Thymus (tissue), 11 donors: ENCODE data around the gene MLLT6. TPM values are rescaled to one million over a fixed set of nuclear protein-coding genes. Genes with fewer than 3 reads are reported as not detected.

ENCODE experiments used
- DNase-seq, 9 donors: peaks; one replicate each; pipeline ENCODE4 v3.0.0-alpha.2; 2013; ENCODE audit warnings: low spot score in 9 of 9, low read depth in 6 of 9, missing footprints in 1 of 9
- H3K27ac ChIP-seq, 2 donors: one replicate each; pipeline ENCODE4 v1.5.1; 2013; ENCODE audit warnings: control low read depth in 1 of 2, low read depth in 1 of 2, low read length in 1 of 2, mild to moderate bottlenecking in 1 of 2, moderate library complexity in 1 of 2
- H3K27me3 ChIP-seq, 2 donors: one replicate each; pipeline ENCODE4 v1.5.1; 2013; ENCODE audit warnings: low read length in 1 of 2; ENCODE audit not compliant: control insufficient read depth in 2 of 2, insufficient read depth in 1 of 2
- H3K36me3 ChIP-seq, 2 donors: one replicate each; pipeline ENCODE4 v1.5.1; 2013; ENCODE audit warnings: low read length in 1 of 2, mild to moderate bottlenecking in 1 of 2, moderate library complexity in 1 of 2; ENCODE audit not compliant: control insufficient read depth in 2 of 2, insufficient read depth in 2 of 2
- H3K4me1 ChIP-seq, 2 donors: one replicate each; pipeline ENCODE4 v1.5.1; 2013; ENCODE audit warnings: low read length in 2 of 2; ENCODE audit not compliant: control insufficient read depth in 2 of 2, insufficient read depth in 2 of 2
- H3K4me3 ChIP-seq, 2 donors: one replicate each; pipeline ENCODE4 v1.5.1; 2013; ENCODE audit warnings: low read length in 2 of 2, control low read depth in 1 of 2, mild to moderate bottlenecking in 1 of 2
- H3K9me3 ChIP-seq, 2 donors: one replicate each; pipeline ENCODE4 v1.5.1; 2013; ENCODE audit warnings: low read length in 1 of 2, mild to moderate bottlenecking in 1 of 2; ENCODE audit not compliant: control insufficient read depth in 2 of 2, insufficient read depth in 1 of 2
- WGBS: extraction: QIAGEN DNeasy Blood & Tissue Kit; methylation state at CpG from one replicate; pipeline ENCODE4 v1.1.7; 2013; 5-methylcytosine and 5-hydroxymethylcytosine counted together
- polyA plus RNA-seq: library from polyadenylated mRNA; stranded (reverse); fragments of 200-250 nt; gene quantifications from one replicate; pipeline ENCODE4 v1.2.3, GENCODE V29; 2013
- total RNA-seq: library from RNA; stranded (reverse); fragments of 120-200 nt; gene quantifications from one replicate; pipeline ENCODE4 v1.2.4, GENCODE V29; 2013
- donor health status: healthy.

MLLT6 gene
- total and polyA plus RNA-seq, 2 donors: 37.3 to 124 TPM

DNA sequence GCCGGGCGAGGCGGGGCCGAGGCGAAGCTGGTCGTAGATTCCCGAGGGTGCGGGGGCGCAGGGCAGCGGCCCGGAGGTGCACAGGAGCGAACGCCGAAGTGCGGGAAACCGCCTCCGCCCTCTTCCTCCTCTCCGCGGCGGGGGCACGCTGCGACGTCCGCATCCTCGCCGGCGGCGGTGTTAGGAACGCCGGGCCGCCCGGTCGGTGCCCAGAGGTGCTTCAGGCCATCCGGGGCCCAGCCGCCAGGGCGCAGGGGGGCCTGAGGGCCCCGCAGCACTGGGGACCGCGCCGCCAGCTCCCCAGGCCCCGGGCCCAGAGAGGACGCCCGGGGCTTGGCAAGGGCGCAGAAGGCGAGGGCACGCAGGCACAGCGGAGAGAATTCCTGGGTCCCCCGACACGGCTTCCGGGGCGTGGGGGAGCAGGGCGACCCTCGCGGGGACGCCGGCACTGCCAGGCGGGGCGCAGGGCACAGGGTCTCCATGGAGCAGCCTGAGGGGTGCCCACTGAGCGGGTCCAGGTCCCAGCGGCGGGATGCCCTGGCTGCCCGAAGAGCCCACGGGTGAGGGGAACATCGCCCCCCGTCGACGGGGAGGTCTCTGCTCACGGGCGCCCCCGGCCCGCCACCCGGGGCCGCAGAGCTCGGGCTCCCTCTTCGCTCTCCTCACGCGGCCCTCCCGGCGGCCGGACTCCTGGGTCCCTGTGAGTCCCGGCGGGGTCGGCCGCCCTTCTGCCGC lies 30.9 kb upstream of the MLLT6 start:
- Histone ChIP-seq H3K27ac (peak overlapping the region in 1 of 2 donors; percentile 42), H3K36me3 (no peaks in the 10 kb centered on the region), H3K4me1 (peaks cover 7 to 26% of the 10 kb centered on the region in 2 donors), H3K9me3 (no peaks in the 10 kb centered on the region), H3K4me3 (peak overlapping the region; percentile 33 to 78), H3K27me3 (peaks cover 64 to 81% of the 10 kb centered on the region in 2 donors)
- 1% methylated on average over 85 of the region's 85 CpGs for WGBS
- peak in 2 of 9 donors; percentile 31 to 58 for DNase-seq

DNA sequence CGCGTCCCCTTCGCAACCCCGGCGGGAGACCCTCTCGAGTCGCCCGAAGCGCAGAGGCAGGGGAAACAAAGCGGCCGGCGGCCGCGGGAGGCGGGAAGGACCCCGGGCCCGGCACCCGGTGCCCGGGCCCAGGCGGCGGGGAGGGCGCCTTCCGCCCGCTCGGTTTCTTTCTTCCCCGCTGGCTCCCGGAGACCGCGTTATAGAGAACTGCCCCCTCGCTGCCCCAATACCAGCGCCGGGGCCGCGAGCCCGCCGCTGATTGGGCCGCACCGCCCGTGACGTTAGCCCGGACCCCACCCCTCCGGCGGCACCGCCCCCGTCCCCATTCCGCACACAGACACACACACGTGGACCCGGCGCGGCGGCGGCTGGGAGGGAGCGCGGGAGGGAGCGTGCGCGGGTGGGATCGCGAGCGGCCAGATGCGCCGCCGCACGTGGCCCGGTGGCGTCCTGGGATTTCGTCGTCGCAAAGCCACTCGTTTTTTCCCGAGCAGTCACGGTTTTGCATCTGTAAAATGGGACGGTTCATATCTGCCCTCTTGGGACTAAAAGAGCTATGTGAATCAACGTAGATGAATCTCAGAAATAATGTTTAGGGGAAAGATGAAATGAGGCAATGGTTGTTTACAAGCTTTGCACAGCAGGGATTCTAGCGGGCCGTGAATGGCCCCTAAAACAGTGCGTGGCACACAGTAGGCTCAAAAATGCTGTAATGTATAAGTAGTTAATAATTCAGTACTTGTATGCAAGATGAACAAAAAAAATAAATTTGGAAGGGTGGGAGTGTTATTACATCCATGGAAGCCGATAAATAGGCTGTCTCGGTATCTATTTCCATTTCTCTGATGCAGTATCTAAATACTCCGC lies 30.1 kb upstream of the MLLT6 start, which contains the start of gene EPOP:
Gene EPOP (minus strand): TSS at position 209 of the 867 bp plus-strand sequence. CDS start 462 bp downstream, outside the sequence.
- peaks cover 59 to 73% of the 10 kb centered on the region in 2 donors for H3K27me3 ChIP-seq

DNA sequence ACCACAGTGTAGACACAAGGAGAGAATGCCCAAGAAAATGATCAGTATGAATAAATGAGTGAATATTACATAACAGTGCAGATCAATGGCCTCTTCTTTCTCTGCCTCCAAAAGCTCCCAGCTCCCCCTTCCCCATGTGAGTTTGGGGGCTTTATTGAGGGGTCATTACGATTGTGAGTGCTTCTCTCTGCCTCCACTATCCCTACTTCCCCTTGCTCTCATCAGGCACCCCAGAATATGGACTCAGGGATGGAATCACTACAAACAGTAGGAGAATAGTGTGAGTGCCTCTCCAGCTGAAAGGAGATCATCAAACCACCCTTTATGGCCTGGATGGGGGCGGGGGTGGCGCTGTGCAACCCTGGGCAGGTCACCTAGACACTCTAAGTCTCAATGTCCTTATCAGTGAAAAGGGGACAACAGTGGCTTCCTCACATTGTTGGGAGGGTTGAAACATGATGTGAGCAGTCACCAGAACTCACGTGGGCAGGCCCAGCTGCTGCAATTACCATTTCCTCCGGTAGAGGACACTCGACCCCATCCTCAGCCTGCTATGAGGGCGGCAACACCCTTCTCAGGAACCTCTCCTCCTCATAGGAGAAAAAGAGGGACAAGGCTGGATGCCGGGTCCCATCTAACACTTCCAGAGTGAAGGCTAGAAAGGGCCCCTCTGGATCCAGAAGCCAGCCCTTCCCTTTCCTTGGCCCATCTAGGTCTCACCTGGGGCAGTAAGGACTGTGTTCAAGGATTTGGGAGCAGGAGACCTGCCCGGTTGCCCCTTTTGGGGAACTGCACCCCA lies 28.2 kb upstream of the MLLT6 start:
- DNase-seq: peak in 8 of 9 donors; percentile 56 to 85 (median 74)
- peaks cover 43 to 54% of the 10 kb centered on the region in 2 donors for H3K27me3 ChIP-seq
- WGBS: 16% methylated on average over 9 of the region's 9 CpGs
- peaks cover 7 to 19% of the 10 kb centered on the region in 2 donors for H3K4me1 ChIP-seq
- H3K36me3 ChIP-seq: no peaks in the 10 kb centered on the region
- H3K27ac ChIP-seq: no peak overlapping the region
- H3K9me3 ChIP-seq: no peaks in the 10 kb centered on the region
- H3K4me3 ChIP-seq: no peak overlapping the region

More for the DNA sequence above, 30.1 kb upstream of the MLLT6 start, which contains the start of gene EPOP:
- no peaks in the 10 kb centered on the region for H3K36me3 ChIP-seq
- H3K27ac ChIP-seq: peak within 1 kb of the TSS in 1 of 2 donors; percentile 42
- peak in 8 of 9 donors; percentile 54 to 89 (median 73) for DNase-seq
- H3K4me1 ChIP-seq: peaks cover 7 to 26% of the 10 kb centered on the region in 2 donors
- H3K9me3 ChIP-seq: no peaks in the 10 kb centered on the region
- 4% methylated on average over 80 of the region's 80 CpGs for WGBS
- peak within 1 kb of the TSS; percentile 33 to 78 for H3K4me3 ChIP-seq

DNA sequence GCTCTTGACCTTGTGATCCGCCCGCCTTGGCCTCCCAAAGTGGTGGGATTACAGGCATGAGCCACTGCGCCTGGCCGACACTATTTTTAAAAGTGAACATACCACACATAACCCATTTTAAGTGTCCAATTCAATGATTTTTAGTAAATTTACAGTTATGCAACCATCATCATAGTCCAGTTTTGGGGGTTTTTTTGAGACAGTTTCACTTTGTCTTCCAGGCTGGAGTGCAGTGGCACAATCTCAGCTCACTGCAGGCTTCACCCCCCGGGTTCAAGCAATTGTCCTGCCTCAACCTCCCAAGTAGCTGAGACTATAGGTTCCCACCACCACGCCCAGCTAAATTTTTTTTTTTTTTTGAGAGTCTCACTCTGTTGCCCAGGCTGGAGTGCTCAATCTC lies 27.3 kb upstream of the MLLT6 start:
- no peaks in the 10 kb centered on the region for H3K36me3 ChIP-seq
- H3K27ac ChIP-seq: no peak overlapping the region
- H3K27me3 ChIP-seq: peaks cover 34 to 45% of the 10 kb centered on the region in 2 donors
- no peak overlapping the region for H3K4me3 ChIP-seq
- DNase-seq: no peak
- no peaks in the 10 kb centered on the region for H3K9me3 ChIP-seq
- WGBS: 92% methylated on average over 6 of the region's 6 CpGs
- H3K4me1 ChIP-seq: peaks cover 7 to 17% of the 10 kb centered on the region in 2 donors

DNA sequence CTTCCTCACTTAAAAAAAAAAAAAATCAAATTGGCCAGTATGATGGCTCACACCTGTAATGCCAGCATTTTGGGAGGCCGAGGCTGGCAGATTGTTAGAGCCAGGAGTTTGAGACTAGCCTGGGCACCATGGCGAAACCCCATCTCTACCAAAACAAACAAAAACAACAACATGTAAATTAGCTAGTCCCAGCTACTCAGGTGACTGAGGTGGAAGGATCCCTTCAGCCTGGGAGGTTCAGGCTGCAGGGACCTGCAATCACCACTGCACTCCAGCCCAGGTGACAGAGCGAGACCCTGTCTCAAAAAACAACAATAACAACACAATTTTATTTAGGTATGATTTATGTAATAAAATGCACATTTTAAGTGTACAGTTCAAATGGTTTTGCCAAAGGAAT lies 24.0 kb upstream of the MLLT6 start:
- Histone ChIP-seq H3K27me3 (peaks cover 2 to 21% of the 10 kb centered on the region in 2 donors), H3K4me1 (peaks cover 0 to 6% of the 10 kb centered on the region in 2 donors), H3K36me3 (no peaks in the 10 kb centered on the region), H3K27ac (no peak overlapping the region), H3K4me3 (no peak overlapping the region), H3K9me3 (no peaks in the 10 kb centered on the region)
- 95% methylated on average over 3 of the region's 3 CpGs for WGBS
- DNase-seq: no peak

DNA sequence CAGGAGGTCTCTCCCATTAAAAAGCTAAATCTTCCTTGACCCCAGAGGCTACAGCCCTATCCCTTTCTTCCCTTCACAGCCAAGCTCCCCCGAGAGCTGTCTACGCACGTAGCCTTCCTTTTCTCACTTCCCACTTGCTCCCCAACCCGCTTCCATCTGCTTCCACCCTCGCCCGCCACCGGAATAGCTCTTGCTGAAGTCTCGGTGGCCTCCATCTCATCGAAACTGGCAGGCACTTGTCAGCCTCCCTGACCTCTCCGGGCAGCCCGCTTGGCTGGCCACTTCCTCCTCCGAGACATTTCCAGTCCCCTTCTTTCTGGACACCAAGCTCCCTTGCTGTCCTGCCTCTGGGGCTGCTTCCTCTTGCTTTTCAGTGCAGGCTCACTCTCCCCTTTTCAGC lies 19.6 kb upstream of the MLLT6 start:
- peaks cover 0 to 9% of the 10 kb centered on the region in 2 donors for H3K27me3 ChIP-seq
- no peak overlapping the region for H3K27ac ChIP-seq
- no peaks in the 10 kb centered on the region for H3K9me3 ChIP-seq
- 88% methylated on average over 12 of the region's 12 CpGs for WGBS
- H3K36me3 ChIP-seq: no peaks in the 10 kb centered on the region
- DNase-seq: no peak
- no peaks in the 10 kb centered on the region for H3K4me1 ChIP-seq
- no peak overlapping the region for H3K4me3 ChIP-seq

DNA sequence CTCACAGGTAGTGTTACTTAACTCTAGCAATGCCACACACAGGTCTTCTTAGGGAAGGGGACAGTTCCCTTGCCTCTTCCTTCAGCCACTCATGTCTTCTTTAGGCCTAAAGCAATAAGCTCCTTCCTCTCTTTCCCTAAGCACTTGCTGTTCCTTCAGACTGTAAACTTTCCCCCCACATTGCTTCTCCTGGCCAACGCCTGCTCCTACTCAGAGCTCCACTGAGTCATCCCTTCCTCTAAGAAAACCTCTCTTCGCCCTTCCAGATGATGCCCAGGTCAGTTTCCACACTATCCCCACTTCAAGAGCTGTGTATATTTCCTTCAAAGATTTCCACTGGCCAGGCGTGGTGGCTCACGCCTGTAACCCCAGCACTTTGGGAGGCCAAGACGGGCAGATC lies 17.8 kb upstream of the MLLT6 start:
- Histone ChIP-seq H3K4me1 (no peaks in the 10 kb centered on the region), H3K27ac (no peak overlapping the region)
- 97% methylated on average over 5 of the region's 5 CpGs for WGBS

DNA sequence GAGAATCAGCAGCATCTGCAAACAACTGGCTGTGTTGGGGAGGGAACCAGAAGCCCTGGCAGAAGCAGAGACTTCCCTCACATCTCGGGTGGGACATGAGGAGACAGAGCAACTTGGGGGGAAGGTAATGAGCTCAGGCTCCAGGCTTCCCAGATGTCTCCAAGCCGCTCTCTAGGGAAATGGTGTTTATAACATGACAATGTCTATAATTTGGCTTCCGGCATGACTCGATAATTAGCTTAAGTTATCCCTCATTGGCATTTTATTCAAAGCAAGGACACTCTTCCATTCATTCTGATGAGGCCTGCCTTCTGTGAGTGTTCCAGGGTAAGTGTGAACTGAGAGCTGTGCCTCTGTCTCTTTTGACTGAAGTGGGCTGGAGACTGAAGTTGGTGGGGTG lies 14.7 kb upstream of the MLLT6 start:
- 97% methylated on average over 4 of the region's 4 CpGs for WGBS
- no peak for DNase-seq
- Histone ChIP-seq H3K27ac (no peak overlapping the region), H3K9me3 (no peaks in the 10 kb centered on the region), H3K36me3 (no peaks in the 10 kb centered on the region), H3K27me3 (peaks cover 0 to 4% of the 10 kb centered on the region in 2 donors), H3K4me1 (peaks cover 0 to 7% of the 10 kb centered on the region in 2 donors), H3K4me3 (no peak overlapping the region)

More for the DNA sequence above, 17.8 kb upstream of the MLLT6 start:
- H3K4me3 ChIP-seq: no peak overlapping the region
- H3K27me3 ChIP-seq: peaks cover 0 to 9% of the 10 kb centered on the region in 2 donors
- no peaks in the 10 kb centered on the region for H3K9me3 ChIP-seq
- no peaks in the 10 kb centered on the region for H3K36me3 ChIP-seq
- DNase-seq: no peak
